HG02938 (cell line): Measurements from ENCODE around the gene ALKBH5.

Experiments
- ATAC-seq: cut with Tn5 transposase; IDR thresholded peaks from one replicate; pipeline ENCODE4 v1.9.1; 2021; ENCODE audit warnings: mild to moderate bottlenecking, moderate library complexity; ENCODE audit not compliant: unreplicated experiment

ALKBH5 gene

DNA sequence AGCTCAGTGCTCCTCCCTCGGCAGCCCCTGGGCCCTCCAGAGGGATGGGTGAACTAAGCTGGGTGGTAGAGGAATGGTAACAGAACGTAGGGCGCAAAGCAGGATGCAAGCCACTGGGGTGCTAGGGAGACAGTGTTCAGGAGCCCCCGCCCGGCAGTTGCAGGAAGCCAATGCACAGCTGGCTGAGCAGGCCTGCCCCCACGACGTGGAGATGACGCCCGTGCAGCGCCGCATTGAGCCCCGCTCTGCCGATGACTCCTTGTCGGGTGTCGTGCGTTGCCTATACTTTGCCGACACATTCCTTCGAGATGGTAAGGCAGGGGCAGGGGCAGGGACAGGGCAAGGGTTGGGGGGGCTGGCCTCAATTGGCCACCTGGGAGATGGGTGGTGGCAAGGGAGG, 54.7 kb downstream of the ALKBH5 start:
- no peak for ATAC-seq

DNA sequence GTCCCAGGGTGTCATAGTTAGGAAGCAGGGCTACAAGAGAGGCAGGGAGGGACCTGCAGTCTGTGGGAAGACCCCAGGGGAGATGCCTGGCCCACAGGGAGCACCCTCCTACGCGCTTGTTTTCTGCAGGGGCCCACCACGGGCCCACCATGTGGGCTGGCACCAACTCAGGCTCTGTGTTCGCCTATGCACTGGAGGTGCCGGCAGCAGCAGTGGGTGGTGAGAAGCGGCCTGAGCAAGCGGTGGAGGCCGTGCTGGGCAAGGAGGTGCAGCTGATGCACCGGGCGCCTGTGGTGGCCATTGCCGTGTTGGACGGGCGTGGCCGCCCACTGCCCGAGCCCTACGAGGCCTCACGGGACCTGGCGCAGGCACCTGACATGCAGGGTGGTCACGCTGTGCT, 56.8 kb downstream of the ALKBH5 start:
- no peak for ATAC-seq

DNA sequence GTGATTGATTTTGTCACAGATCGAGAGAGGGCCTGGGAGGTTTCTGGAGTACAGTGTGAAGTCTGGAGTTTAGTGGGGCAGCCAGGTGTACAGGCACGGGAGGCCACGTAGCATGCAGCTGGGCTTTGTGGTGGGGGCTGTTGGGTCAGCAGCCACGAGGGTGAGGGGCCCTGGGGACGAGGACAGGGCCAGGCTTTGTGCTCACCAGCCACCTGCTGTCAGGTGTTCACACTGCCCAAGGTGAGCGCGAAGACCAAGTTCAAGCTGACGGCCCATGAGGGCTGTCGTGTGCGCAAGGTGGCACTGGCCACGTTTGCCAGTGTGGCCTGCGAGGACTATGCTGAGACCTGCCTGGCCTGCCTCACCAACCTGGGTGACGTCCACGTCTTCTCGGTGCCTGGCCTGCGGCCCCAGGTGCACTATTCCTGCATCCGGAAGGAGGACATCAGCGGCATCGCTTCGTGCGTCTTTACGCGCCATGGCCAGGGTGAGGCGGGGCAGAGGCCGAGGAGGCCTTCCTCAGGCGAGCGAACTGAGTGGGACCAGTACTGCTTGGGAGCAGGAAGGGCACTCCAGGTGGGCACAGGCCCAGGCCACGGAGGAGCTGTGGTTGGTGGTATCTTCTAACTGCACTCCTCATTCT, 57.7 kb downstream of the ALKBH5 start:
- ATAC-seq: no peak

DNA sequence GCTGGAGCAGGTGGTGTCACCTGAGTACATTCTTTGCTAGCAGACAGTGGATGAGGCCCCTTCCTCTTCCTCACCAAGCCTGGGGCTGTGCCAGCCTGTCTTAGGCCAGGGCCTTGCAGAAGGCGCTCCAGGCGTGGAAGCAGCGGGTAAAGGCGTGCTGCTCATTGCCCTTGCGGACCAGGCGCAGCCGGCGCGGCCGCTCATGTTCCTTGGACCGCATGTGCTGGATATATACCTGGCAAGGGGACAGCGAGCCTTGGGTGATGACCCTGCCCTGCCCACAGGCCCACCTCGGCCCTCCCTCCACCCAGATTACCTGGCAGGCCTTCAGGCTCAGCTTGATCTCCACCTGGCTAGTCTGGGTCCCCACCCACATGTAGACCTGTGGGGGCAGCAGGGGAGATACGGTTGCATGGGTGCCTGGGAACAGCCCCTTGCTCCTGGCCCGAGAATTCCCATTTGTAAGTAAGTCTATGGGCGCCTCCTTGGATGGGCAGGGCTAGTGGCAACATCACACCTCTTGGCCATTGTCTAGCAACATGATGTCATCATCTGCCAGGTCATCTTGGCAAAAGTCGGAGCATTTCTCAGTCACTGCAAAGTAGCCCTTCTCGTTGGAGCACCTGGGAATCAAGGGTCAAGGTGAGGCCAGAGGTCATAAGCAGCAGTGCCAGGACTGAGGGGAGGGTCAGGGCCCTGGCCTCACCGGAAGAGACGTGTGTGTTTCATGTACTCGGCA, 61.6 kb downstream of the ALKBH5 start:
- no peak for ATAC-seq

DNA sequence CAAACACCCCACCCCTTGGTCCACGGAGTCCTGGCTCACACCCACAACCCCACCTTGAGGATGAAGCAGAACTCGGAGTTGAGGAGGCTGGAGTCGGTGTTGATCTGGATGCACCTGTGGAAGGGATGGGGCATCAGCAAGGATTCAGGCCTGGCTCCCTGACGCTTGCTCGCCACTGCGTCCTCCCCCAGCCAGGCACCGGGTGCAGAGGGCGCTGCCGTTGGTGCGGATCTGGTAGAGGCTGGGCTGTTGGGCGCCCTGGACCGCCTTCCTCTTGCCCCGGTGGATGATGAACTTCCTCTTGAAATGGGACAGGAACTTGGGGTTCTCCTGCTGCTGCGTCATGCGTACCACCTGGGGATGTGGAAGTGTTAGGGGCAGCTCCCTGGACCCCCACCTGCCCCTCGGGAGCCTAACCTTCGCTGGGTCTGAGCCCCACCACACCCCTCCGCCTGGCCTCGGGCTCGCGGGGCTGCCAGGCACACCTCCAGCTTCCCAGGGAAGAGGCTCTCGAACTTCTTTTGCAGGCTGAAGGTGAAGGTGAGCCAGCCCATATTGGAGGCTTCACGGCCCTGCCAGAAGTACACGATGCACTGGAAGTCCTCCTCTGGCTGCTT, 62.6 kb downstream of the ALKBH5 start:
- ATAC-seq: no peak

DNA sequence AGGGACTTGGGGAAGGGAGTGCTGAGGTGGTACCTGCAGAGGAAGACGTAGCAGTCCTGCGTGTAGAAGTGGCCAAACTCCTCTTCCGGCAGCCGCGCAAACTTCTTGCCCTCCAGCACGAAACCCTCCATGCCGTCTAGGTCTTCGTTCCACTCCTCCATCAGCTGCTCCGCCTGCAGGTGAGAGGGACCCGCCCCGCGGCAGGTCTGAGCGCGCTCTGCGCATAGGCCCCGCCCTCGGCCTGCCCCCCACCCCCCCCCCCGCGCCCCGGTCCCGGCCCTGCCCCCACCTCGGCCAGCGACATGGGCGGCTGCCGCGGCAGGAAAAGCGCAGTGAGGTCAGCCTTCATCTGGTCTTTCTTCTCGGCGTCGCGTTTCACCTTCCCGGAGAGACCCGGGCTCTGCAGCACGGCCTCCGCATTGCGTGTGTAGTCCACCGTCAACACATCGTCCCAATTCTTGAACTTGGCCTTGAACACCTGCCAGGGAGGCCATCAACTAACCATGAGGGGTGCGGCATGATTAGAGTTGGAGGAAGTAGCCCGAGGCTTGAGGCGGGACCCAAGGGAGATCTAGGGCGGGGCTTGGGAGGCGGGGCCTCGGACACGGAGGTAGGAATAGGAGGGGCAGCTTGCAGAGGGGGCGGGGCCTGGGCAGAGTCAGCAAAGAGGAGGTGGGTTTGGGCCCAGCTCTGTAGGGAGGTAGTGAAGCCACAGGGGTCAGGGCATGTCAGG, 63.4 kb downstream of the ALKBH5 start:
- ATAC-seq: no peak

DNA sequence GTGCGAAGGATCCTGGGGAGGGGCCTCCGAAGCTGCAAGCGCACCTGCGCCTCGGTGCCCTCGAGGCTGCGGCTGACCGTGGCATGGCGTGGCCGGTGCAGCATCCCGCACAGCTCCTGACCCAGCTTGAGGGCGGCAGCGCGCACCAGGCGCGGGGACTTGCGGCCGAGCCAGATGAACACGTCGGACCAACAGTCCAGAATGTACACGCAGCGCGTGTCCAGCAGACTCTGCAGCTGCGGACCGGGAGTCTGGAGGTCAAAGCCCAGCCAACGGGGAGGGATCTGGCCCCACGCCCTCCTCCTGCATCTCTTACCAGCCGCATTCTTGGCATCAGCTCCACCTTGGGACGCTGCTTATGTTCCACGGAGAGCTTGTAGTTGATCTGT, 64.0 kb downstream of the ALKBH5 start:
- ATAC-seq: no peak

DNA sequence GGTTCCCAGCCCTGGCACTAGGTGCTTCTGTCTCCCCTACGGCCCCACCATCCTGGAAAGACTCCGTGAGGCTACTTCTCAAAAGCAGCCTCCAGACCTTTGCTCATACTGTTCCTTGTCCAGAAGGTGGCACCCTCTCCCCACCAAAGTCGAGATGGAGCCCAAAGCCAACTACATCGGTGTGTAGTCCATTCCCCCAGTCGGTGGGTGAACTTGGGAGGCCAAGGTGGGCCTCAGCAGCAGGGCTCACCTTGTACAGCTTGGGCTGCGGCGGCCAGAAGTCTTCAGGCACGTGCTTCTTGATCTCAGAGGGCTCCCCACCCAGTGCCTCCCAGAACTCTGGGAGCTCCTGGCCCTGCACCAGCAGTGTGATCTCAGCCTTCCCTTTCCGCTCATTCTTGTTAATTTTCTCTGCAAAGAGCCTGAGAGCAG, 64.7 kb downstream of the ALKBH5 start:
- ATAC-seq: no peak

DNA sequence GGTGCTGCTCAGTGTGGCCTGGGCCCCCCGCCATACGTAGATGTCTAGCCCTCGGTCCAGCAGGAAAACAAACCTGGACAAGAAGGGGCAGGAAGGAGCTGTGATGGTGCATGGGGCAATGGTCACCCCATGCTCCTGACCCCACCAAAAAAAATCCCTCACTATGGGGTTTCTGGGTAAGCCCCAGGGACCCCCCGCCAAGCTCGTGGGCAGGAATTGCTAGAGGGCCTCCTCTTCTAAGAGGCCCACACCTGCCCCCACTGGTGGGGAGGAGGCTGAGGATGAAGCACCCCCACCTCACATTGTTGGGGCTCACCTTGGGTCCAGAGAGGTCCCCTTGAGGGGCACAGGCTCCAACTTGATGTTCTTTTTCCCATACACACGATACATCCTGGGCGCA, 65.2 kb downstream of the ALKBH5 start:
- ATAC-seq: no peak

DNA sequence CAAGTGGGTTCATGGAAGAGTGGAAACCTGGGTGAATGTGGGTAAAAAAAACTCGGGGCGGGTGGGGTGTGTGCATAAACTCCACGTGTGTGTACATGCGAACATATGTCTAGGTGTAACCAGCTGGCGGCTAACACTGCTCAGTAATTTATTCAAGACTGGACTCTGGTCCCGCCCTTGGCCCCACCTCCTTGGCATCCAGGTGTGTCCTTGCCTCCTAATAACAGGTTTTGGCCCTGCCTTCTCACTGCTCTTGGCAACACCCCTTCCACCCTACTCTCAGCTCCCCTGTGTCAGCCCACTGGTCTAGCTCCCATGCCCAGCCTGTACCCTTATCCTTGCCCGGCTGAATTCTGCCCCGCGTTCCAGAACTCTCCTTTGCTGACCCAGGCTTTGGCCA, 66.6 kb downstream of the ALKBH5 start:
- no peak for ATAC-seq

DNA sequence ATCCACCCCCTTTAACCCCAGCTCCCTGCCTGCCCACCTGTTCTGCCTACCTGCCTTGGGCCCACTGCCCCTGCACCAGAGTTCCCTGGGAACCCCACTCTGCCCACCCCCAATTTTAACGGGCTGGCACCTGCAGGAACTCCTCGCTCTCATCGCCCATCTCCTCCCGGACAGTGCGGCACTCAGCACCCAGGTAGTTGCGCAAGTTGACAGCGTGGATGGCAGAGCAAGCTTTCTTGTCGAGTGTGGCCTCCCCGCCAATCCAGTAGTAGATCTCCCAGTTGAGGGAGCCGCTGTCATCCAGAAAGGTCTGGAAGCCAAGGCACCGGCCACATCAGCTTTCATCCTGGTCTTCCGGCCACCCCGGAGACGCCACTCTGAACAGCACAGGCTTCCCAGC, 67.1 kb downstream of the ALKBH5 start:
- ATAC-seq: no peak

DNA sequence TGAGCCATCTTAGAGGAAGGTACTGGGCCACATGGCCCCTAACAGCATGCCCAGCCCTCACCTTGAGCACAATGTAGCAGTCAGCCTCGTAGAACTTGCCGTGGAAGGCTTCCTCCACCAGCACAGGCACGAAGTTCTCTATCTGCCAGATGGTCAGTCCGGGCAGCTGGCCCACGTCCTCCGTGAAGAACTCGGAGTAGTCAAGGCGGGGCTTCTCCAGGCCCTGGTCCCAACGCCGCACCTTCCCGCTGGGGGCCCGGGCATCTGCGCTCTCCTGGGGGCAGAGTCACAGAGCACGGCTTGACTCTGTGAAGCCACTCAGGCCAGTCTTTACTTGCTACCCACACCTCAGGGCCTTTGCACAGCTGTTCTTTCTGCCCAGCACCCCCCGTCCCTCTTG, 67.6 kb downstream of the ALKBH5 start:
- ATAC-seq: no peak

DNA sequence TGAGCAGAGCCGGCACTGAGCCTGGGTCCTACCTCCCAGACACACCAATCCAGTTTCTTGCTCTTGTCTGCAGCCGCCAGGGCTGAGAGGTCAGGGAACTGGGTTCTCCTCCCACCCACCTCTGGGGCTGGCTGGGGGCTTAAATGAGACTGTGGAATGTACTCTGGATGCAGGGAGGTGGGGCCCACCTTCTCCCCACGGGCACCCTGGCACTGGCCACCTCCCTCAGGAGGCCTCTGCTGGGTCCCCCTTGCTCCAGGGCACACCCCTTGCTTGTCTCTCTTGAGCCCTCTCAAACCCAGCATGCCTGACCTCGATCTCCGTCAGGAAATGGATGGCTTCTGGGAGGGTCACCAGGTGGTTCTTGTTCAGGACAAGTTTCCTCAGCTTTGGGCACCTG, 68.5 kb downstream of the ALKBH5 start:
- ATAC-seq: no peak

DNA sequence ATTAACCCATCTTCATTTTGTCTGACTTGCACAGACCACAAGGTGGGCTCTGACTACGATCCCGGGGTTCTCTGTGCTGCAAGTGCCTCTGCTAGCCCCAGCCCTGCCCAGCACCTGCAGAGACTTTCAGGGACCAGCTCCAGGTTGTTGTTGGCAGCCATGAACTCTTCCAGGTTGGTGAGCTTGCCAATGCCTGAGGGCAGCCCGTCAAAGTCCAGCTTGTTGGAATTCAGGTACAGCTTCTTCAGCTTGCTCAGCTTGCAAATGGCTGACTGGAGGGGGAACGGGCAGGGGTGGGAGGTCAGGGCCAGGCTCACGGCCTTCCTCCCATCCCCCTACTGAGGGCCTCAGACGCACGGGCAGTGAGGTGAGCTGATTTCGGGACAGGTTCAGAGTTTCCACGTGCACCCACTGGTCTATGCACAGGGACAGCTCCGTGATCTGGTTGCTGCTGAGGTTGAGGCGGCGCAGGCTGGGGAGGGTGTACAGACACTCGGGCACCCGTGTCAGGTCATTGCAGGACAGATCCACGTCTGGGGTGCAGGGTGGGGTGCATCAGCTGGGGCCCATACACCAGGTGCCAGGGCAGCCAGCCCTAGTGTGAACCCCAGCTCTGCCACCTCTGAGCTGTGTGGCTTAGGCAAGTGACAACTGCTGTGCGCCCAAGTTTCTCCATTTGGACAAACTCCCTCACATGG, 69.7 kb downstream of the ALKBH5 start:
- no peak for ATAC-seq

DNA sequence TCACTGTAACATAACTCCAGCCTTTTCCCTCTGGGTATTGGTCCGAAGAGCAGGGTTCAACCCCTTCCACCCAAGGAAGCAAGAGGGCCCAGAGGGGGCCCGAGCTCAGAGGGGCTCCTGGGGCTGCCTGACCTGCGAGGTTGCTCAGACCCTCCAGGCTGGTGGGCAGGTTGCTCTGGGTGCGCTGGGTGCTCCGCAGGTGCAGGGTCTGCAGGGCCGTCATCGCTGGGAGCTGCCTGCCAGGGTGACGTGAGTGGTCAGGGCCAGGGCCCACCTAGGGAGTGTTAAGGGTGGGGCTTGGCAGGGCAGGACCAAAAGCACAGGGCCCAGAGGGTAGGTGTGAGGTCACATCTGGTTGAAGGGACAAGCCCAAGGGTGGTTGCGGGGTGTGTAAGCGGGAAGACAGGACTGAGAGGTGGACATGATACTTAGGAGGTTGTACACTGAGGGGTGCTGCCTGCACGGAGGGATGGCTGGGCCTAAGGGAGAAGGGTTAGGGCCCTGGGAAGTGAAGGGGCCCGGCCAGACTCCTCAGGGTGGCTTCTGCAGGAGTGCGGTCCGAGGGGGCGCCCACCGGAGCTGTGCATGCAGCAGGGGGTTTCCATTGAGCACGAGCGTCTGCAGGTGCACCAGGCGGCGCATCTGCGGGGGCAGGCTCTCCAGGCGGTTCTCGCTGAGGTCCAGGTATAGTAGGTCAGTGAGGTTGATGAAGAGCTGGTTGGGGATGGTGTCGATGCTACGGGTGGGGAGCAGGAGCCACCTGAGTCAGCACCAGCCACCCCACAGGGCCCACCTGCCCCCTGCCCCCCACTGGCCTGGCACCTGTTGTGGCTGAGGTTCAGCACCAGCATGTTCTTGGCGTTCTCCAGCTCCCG, 70.6 kb downstream of the ALKBH5 start:
- ATAC-seq: no peak

DNA sequence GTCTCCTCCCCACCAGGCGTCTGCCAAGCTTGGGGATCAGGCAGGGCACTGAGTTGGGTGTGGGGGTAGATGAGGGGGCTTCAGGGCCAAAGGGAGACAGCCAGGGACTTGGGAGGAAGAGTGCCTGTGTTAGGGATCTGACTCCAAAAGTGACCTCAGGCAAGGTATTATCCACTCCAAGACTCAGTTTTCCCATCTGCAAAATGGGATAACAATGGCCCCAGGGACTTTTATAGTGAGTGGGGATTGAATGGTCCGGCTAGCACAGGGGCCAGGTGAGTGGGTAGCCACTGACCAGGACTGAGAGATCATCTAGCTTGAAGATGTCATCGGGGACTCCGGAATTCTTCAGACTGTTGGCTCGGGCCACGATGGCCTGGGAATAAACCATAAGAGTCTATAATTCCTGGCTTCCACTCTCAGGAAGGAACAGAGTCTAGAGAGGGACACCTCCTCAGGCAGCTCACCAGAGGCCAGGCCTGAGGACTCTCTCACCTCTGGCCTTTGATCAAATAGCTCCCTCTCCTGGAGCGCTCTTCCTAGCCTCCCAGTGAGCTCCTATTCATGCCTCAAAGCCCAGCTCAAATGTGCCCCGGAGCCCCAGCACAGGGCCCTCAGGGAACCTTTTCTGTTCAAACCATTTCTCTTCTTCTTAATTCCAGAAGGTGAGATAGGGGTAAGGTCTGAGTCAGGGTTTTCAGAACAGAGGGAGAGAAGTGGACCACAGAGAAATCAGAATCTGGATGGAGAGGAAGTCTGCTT, 71.4 kb downstream of the ALKBH5 start:
- ATAC-seq: no peak

DNA sequence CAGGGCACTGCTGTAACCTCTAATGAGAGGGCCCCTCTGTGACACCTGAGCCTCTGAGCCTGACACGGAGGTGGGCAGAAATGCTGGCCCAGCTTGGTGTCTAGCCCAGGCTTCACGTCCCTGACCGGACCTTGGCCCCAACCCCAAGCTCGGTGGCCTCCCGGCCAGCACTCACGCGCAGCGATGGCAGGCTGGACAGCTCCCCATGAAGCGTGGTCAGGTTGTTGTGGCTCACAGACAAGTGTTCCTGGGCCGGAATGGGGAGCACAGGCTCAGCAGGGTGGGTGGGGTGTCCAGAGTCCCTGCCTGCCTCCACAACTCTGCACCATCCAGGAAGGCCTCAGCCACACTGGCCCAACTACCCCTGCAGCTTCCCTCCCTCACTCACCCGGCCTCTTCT, 72.7 kb downstream of the ALKBH5 start:
- no peak for ATAC-seq

DNA sequence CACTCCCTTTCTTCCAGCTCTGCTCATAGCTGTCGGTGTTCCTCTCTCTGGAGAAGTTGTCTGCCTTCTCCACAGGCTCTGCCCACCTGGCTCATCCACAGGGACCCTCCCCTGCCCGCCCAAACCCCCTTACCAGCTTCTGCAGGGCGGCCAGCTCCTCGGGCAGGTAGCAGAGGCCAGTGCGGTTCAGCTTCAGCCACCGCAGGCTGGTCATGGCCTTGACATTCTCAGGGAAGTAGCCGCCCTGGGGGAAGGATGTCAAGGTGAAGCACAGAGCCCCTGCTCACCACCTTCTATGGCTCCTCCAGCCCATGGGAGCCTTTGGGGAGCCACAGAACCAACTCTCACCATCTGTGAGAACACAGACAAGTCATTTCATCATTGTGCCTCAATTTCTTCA, 73.1 kb downstream of the ALKBH5 start:
- ATAC-seq: no peak

DNA sequence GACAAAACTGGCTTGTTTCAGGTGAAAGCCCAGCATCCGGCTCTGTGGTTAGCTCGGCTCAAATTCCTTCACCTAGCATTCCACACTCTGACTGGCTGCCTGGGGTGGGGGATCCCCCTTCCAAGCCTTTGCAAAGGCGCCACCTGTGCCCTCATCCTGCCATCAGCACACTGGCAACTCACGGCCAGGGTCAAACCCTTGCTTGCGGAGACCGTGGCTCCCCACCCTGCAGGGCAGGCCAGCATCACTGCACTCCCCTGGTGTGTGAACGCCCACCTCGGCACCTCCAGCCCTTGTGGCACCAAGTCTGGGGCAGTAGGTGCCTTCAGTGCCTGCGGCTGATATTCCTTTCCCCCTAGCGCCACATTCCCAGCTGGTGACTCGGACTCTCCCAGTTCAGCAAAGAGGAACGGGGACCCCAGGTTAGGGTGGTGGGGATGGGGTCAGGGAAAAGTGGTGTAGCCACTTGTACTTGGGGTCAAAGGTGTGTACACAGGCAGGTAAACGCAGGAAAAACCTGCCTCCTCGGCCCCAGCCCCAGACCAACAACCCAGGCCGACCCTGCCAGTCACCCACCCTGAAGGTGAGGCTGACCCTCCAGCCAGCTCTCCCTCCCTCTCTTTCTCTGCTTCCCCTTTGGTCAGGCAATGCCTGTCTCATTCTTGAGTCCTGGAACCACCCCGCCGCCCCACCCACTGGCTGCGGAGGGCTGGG, 73.8 kb downstream of the ALKBH5 start:
- no peak for ATAC-seq
